HG03432 (cell line): ENCODE results near the gene ZNF454.

Source experiments
- ATAC-seq: cut with Tn5 transposase; IDR thresholded peaks from one replicate; pipeline ENCODE4 v1.9.1; 2021; ENCODE audit warnings: mild to moderate bottlenecking, moderate library complexity; ENCODE audit not compliant: unreplicated experiment

The ZNF454 gene

DNA sequence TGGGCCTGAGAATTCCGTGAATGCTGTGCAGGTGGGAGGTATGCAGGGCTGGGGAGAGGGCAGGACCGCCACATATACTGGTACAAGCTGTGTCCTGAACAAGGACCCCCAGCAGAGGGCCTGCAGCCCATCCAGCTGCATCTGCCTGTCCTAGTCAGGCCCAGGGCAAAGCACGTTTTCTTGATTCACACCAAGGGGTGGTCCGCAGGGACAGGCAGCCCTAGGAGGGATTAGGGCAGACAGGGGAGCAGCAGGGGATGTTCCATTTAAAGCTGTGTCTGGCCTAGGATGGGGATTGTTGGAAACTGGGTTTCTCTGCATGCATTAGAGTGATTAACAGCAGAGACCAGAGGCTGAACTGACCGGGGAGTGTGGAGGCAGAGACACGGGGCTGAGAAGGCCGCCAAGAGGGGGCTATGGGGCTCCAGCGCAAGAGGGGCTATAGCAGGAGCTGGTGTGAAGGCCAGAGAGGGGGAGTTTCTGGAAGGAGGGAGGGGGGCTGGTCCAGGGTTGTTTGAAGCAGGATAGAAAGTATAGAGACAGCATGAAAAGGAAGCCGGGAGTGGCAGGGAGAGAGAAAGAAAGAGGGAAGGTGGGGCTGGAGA, 51.4 kb downstream of the ZNF454 start:
- ATAC-seq = no peak

DNA sequence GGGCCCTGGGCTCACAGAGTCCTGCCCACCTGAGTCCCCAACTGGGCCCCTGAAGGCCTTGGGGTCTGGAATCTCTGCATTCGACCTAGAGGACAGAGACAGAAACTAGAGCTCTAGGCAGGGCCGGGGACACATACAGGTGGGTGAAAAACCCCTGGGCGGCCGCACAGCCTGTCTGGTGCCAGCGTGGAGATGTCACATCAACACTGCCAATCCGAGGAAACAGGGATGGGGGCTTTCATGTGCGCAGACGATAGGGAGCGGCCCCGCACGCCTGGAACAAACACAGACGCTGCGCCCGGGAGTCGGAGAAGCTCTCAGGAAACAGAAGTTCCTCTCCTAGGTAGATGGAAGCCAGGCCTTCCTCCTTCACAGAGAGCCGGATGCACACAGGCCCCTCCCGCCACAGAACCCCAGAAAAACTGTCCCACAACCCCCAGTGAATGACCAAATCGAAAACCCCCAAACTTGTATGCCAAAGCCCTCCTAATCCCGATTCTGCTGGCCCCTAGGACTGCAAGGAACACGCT, 52.3 kb downstream of the ZNF454 start:
- no peak for ATAC-seq

DNA sequence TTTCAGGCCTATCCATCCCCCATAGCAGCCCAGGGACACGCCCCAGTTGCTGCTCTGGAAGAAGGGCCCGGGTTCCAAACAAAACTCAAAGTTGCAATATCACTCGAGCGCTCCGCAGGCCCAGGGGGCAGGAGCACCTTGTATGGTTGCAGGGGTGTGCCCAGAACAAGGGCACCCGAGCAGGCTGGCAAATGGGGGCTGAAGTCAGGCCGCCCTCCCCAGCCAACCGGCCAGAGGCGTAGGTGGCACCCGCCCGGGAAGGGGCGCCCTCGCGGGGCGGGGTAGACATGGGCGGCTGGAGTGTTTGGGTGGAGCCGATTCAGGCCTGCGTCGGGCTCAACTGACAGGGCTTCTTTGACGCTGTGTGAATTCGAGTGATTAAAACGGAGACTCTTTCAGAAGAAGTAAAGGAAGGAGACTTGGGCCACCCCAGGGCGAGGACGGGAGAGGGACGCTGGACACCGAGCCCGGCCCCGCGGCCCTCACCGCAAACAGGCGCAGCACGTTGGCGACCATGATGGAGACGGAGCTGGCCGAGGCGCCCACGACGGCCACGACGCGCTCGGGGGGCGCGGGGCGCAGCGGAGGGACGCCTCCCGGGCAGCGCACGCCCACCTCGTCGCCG, 53.1 kb downstream of the ZNF454 start:
- ATAC-seq = no peak

DNA sequence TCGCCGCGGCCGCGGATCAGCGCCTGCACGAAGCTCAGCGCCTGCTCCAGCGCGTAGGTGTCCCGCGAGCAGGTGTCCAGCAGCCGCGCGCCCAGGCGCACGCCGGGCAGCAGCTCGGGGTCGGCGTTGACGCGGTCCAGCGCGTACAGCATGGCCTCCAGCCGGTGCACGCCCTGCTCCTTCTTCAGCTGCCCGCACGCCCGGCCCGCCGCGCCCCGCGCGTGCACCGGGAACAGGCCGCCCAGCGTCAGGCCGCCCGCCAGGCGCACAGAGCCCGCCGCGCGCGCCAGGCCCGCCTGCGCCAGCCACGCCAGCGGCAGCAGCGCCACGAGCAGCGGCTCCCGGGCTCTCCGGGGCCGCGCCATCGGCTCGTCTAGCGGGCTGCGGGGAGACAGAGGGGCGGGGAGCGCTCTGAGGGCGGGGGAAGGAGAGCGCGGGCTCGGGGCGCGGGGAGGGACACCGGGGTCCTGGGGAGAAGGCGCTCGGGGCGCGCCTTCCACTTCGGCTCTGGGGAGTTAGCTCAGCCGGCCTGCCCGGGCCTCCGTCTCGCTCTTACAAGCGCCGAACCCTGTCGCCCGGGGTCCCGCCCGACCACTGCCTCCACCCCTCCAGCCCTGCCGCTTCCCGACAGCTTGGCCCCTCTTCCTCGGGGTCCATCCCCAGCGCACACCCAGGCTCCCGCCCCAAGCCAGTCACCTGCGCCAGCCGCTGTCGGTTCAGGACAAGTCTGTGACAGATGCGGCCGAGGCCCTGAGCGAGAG, 53.8 kb downstream of the ZNF454 start, which contains the start of gene GRM6:
Gene GRM6 (minus strand): TSS at position 741 of the 761 bp plus-strand sequence. CDS start 376 bp downstream, at position 365.
- ATAC-seq = no peak

DNA sequence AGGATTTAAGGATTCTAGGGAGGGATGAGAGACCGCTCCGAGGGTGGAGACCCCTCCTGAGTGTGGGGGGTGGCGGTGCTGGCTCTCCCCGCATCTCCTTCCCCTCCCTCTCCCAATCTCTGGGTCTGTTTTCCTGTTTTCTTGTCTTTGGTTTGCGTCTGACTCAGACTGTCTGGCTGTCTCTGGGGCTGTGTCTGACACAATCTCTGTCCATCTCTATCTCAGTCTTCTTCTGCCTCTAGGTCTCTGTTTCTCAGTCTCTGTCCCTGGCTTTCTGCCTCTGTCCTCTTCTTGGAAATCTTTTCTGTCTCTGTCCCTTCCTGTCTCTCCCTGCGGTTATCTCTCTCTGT, 54.3 kb downstream of the ZNF454 start:
- ATAC-seq = no peak

DNA sequence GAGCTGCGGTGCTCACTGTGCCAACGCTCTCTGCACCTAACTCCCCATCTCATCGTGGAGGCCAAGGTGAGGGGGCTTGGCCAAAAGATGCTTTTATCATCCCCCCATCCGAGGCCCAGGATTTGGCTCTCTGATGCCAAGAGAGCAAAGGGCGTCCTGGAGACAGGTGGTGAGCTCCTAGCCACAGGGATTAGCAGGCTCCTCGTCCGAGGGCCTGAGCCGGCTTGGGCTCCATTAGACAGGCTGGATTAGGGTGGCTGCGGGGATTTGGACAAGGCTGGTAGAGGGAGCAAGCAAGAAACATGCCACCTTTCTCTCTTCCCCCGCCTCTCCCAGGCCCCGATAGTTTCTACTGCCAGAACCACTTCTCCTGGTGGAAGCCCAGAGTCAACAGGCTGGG, 55.2 kb downstream of the ZNF454 start:
- no peak for ATAC-seq

DNA sequence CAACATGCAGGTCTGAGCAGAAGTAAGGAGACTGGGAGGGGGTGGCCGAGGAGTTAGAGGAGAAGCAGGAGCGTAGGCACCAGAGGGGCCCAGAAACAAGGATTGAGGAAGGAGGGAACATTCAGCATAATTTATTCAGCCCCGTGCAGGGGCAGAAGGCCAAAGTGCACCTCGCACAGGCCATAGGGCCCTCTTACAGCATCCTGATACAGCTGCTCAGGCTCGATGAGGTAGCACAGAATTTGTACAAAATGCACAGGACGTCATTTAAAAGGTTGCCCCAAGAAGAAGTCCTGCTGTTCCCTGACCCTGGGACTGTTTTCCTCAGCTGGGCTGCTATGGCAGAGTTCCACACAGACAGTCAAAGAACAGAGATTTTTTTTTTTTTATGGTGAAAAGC, 56.2 kb downstream of the ZNF454 start:
- ATAC-seq = no peak

DNA sequence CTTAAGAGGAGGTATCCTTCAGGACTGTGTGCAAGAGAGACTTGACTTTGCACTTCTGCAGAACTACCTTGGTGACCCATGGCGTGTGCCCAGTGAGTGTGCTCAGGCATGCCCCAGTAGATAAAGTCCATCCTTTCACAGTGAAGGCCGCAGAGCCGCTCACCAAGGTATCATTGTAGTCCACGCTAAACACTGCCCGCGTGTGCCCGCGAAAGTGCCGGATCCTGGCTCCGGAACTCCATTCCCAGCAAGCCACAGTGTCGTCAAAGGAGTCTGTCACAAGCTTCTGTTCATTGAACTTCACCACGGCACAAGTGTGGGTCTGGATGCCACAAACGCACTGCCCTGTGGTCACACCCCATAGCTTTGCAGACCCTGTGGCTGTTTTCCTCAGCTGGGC, 57.4 kb downstream of the ZNF454 start:
- ATAC-seq = no peak

DNA sequence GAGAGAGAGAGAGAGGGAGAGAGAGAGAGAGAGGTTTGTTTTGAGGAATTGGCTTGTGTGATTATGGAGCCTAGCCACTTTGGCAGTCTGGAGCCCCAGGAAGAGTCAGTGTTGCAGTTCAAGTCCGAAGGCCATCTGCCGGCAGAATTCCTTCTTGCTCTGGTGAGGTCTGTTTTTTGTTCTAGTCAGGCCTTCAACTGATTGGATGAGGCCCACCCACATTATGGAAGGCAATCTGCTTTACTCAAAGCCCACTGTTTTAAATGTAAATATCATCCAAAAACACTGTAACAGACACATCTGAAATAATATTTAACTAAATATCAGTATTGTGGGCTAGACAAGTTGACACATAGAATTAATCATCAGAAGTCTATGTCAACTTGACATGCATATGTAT, 65.6 kb downstream of the ZNF454 start:
- no peak for ATAC-seq

DNA sequence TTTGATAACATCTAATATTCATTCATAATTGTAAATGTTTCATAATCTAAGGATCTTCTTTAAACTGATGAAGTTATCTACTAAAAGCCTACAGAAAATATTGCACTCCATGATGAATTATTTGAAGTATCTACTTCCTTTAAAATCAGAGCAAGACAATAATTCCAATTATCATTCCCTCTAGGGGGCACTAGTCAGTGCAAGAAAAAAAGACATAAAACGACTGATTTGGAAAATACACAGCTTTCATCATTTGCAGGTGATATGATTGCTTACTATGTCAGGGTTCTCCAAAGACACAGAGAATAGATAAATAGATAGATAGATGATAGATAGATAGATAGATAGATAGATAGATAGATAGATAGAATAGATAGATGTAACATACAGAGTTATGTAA, 67.7 kb downstream of the ZNF454 start:
- ATAC-seq = no peak
